GM23338 (cell line): ENCODE data around the gene LRRC38. TPM values are rescaled to one million over a fixed set of nuclear protein-coding genes. Genes with fewer than 3 reads are reported as not detected.
A peak's percentile ranks its signal among the peaks of the same experiment; 100 is the strongest.

Experiments
- ATAC-seq: fragments of 200-7000 bp; cut with Tn5 transposase; 3 replicates; pipeline ENCODE4 v1.9.1; 2020
- DNase-seq: peaks from one replicate; pipeline ENCODE4 v3.0.0-alpha.2; 2015; ENCODE audit warnings: low spot score
- H2AFZ ChIP-seq: fragments of 200-600 bp; sonication (generic); 2 replicates; pipeline ENCODE4 v1.8.0; 2016; ENCODE audit warnings: antibody characterized with exemption, mild to moderate bottlenecking, moderate library complexity
- H3F3A ChIP-seq: fragments of 200-600 bp; sonication (generic); replicated peaks from 2 replicates; pipeline ENCODE4 v1.8.0; 2017; ENCODE audit warnings: antibody characterized with exemption, mixed run types, low read depth
- H3K27ac ChIP-seq: fragments of 200-600 bp; sonication (generic); 2 replicates; pipeline ENCODE4 v1.6.1; 2016; ENCODE audit warnings: low read depth
- H3K27me3 ChIP-seq: fragments of 200-600 bp; sonication (generic); 2 replicates; pipeline ENCODE4 v1.8.0; 2016; ENCODE audit warnings: mild to moderate bottlenecking, mixed run types, moderate library complexity; ENCODE audit not compliant: insufficient read depth
- H3K36me3 ChIP-seq: fragments of 200-600 bp; sonication (generic); 2 replicates; pipeline ENCODE4 v1.8.0; 2016; ENCODE audit warnings: mild to moderate bottlenecking; ENCODE audit not compliant: insufficient read depth
- H3K4me1 ChIP-seq: fragments of 200-600 bp; sonication (generic); 2 replicates; pipeline ENCODE4 v1.8.0; 2016; ENCODE audit warnings: mild to moderate bottlenecking, moderate library complexity; ENCODE audit not compliant: insufficient read depth
- H3K4me2 ChIP-seq: fragments of 200-600 bp; sonication (generic); 2 replicates; pipeline ENCODE4 v1.7.1; 2017; ENCODE audit warnings: mixed run types
- H3K4me3 ChIP-seq: fragments of 200-600 bp; sonication (generic); 2 replicates; pipeline ENCODE4 v1.6.1; 2016; ENCODE audit warnings: mixed run types
- H3K79me2 ChIP-seq: fragments of 200-600 bp; sonication (generic); replicated peaks from 2 replicates; pipeline ENCODE4 v1.8.0; 2017; ENCODE audit warnings: mild to moderate bottlenecking; ENCODE audit not compliant: insufficient read depth
- H3K9me2 ChIP-seq: fragments of 200-600 bp; sonication (generic); 2 replicates; pipeline ENCODE4 v1.8.0; 2017; ENCODE audit not compliant: insufficient read depth
- H4K20me1 ChIP-seq: fragments of 200-600 bp; sonication (generic); replicated peaks from 2 replicates; pipeline ENCODE4 v1.8.0; 2017; ENCODE audit warnings: mild to moderate bottlenecking; ENCODE audit not compliant: insufficient read depth
- H3K27ac Mint-ChIP-seq: 2 replicates; pipeline ENCODE4 v1.8.0; 2020; ENCODE audit warnings: inconsistent platforms, mild to moderate bottlenecking, moderate library complexity, mixed read lengths
- H3K27me3 Mint-ChIP-seq: 3 replicates; pipeline ENCODE4 v1.8.0; 2022; ENCODE audit warnings: low read depth, mild to moderate bottlenecking, moderate library complexity, mixed read lengths, inconsistent platforms; ENCODE audit not compliant: insufficient read depth, poor library complexity
- H3K36me3 Mint-ChIP-seq: 3 replicates; pipeline ENCODE4 v1.8.0; 2021; ENCODE audit warnings: low read depth, mild to moderate bottlenecking, inconsistent platforms, moderate library complexity, mixed read lengths
- H3K4me1 Mint-ChIP-seq: 3 replicates; pipeline ENCODE4 v1.8.0; 2020; ENCODE audit warnings: mild to moderate bottlenecking, inconsistent platforms, mixed read lengths
- H3K4me3 Mint-ChIP-seq: 3 replicates; pipeline ENCODE4 v1.8.0; 2021; ENCODE audit warnings: moderate library complexity, mild to moderate bottlenecking, inconsistent platforms, mixed read lengths
- H3K9me3 Mint-ChIP-seq: 3 replicates; pipeline ENCODE4 v1.8.0; 2020; ENCODE audit warnings: moderate library complexity, mild to moderate bottlenecking, inconsistent platforms, mixed read lengths
- EZH2 ChIP-seq: fragments of 200-600 bp; sonication (generic); IDR thresholded peaks from one replicate; pipeline ENCODE4 v1.8.0; 2017; ENCODE audit warnings: antibody characterized with exemption, mild to moderate bottlenecking, low read depth; ENCODE audit not compliant: unreplicated experiment
- JUNB ChIP-seq: IDR thresholded peaks from one replicate; pipeline ENCODE4 v1.6.1; 2016; ENCODE audit warnings: antibody characterized with exemption; ENCODE audit not compliant: unreplicated experiment
- POLR2AphosphoS5 ChIP-seq: IDR thresholded peaks from 2 replicates; pipeline ENCODE4 v1.6.1; 2016; ENCODE audit warnings: antibody characterized with exemption, low read depth
- ZNF114 ChIP-seq: fragments of 250-450 bp; sonication (Bioruptor Pico); IDR thresholded peaks from 2 replicates; pipeline ENCODE4 v1.5.0; 2020; ENCODE audit warnings: mild to moderate bottlenecking, moderate library complexity
- polyA plus RNA-seq: library from polyadenylated mRNA; unstranded; fragments of >200 nt; fragmentation: Nextera tagmentation; extraction: Ambion mirVana; gene quantifications from 2 replicates; pipeline ENCODE4 v1.2.1, GENCODE V29; 2016
- total RNA-seq: library from RNA; depleted of rRNA; stranded (reverse); fragments of >200 nt; shearing (Covaris generic); gene quantifications from 2 replicates; pipeline ENCODE4 v1.2.3, GENCODE V29; 2014
- TF ChIP-seq, protein P1 (sequence below): fragments of 250-450 bp; sonication (Bioruptor Pico); IDR thresholded peaks from 2 replicates; pipeline ENCODE4 v1.5.0; 2020; ENCODE audit warnings: mild to moderate bottlenecking, moderate library complexity
- TF ChIP-seq, protein P2 (sequence below): IDR thresholded peaks from one replicate; pipeline ENCODE4 v1.6.1; 2018; ENCODE audit warnings: antibody characterized with exemption; ENCODE audit not compliant: unreplicated experiment

Gene LRRC38
- total and polyA plus RNA-seq, 2 experiments from 2014 or later = 0.17 TPM; not detected in 1

DNA sequence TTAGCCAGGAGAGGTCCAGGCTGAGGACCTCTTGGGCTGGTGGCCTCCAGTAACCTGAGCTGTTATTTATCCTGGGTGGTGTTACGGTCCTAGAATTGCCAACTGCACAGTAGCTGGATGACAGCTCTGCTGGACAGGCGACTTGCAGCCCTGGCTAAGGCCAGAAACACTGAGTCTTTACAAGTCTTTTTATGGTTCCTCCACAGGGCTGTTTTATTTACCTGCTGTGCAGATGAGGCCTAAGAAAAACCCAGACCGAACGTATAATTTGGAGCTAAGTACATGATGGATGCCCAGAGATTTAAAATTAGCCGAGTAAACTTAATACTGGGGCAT, 30.4 kb upstream of the LRRC38 start (continued):
- TF ChIP-seq, protein P1, sequence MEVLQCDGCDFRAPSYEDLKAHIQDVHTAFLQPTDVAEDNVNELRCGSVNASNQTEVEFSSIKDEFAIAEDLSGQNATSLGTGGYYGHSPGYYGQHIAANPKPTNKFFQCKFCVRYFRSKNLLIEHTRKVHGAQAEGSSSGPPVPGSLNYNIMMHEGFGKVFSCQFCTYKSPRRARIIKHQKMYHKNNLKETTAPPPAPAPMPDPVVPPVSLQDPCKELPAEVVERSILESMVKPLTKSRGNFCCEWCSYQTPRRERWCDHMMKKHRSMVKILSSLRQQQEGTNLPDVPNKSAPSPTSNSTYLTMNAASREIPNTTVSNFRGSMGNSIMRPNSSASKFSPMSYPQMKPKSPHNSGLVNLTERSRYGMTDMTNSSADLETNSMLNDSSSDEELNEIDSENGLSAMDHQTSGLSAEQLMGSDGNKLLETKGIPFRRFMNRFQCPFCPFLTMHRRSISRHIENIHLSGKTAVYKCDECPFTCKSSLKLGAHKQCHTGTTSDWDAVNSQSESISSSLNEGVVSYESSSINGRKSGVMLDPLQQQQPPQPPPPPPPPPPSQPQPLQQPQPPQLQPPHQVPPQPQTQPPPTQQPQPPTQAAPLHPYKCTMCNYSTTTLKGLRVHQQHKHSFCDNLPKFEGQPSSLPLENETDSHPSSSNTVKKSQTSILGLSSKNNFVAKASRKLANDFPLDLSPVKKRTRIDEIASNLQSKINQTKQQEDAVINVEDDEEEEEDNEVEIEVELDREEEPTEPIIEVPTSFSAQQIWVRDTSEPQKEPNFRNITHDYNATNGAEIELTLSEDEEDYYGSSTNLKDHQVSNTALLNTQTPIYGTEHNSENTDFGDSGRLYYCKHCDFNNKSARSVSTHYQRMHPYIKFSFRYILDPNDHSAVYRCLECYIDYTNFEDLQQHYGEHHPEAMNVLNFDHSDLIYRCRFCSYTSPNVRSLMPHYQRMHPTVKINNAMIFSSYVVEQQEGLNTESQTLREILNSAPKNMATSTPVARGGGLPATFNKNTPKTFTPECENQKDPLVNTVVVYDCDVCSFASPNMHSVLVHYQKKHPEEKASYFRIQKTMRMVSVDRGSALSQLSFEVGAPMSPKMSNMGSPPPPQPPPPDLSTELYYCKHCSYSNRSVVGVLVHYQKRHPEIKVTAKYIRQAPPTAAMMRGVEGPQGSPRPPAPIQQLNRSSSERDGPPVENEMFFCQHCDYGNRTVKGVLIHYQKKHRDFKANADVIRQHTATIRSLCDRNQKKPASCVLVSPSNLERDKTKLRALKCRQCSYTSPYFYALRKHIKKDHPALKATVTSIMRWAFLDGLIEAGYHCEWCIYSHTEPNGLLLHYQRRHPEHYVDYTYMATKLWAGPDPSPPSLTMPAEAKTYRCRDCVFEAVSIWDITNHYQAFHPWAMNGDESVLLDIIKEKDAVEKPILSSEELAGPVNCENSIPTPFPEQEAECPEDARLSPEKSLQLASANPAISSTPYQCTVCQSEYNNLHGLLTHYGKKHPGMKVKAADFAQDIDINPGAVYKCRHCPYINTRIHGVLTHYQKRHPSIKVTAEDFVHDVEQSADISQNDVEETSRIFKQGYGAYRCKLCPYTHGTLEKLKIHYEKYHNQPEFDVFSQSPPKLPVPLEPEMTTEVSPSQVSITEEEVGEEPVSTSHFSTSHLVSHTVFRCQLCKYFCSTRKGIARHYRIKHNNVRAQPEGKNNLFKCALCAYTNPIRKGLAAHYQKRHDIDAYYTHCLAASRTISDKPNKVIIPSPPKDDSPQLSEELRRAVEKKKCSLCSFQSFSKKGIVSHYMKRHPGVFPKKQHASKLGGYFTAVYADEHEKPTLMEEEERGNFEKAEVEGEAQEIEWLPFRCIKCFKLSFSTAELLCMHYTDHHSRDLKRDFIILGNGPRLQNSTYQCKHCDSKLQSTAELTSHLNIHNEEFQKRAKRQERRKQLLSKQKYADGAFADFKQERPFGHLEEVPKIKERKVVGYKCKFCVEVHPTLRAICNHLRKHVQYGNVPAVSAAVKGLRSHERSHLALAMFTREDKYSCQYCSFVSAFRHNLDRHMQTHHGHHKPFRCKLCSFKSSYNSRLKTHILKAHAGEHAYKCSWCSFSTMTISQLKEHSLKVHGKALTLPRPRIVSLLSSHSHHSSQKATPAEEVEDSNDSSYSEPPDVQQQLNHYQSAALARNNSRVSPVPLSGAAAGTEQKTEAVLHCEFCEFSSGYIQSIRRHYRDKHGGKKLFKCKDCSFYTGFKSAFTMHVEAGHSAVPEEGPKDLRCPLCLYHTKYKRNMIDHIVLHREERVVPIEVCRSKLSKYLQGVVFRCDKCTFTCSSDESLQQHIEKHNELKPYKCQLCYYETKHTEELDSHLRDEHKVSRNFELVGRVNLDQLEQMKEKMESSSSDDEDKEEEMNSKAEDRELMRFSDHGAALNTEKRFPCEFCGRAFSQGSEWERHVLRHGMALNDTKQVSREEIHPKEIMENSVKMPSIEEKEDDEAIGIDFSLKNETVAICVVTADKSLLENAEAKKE = no peak
- TF ChIP-seq, protein P2, sequence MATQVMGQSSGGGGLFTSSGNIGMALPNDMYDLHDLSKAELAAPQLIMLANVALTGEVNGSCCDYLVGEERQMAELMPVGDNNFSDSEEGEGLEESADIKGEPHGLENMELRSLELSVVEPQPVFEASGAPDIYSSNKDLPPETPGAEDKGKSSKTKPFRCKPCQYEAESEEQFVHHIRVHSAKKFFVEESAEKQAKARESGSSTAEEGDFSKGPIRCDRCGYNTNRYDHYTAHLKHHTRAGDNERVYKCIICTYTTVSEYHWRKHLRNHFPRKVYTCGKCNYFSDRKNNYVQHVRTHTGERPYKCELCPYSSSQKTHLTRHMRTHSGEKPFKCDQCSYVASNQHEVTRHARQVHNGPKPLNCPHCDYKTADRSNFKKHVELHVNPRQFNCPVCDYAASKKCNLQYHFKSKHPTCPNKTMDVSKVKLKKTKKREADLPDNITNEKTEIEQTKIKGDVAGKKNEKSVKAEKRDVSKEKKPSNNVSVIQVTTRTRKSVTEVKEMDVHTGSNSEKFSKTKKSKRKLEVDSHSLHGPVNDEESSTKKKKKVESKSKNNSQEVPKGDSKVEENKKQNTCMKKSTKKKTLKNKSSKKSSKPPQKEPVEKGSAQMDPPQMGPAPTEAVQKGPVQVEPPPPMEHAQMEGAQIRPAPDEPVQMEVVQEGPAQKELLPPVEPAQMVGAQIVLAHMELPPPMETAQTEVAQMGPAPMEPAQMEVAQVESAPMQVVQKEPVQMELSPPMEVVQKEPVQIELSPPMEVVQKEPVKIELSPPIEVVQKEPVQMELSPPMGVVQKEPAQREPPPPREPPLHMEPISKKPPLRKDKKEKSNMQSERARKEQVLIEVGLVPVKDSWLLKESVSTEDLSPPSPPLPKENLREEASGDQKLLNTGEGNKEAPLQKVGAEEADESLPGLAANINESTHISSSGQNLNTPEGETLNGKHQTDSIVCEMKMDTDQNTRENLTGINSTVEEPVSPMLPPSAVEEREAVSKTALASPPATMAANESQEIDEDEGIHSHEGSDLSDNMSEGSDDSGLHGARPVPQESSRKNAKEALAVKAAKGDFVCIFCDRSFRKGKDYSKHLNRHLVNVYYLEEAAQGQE = no peak
- TF ChIP-seq POLR2AphosphoS5 (no peak), EZH2 (no peak)

DNA sequence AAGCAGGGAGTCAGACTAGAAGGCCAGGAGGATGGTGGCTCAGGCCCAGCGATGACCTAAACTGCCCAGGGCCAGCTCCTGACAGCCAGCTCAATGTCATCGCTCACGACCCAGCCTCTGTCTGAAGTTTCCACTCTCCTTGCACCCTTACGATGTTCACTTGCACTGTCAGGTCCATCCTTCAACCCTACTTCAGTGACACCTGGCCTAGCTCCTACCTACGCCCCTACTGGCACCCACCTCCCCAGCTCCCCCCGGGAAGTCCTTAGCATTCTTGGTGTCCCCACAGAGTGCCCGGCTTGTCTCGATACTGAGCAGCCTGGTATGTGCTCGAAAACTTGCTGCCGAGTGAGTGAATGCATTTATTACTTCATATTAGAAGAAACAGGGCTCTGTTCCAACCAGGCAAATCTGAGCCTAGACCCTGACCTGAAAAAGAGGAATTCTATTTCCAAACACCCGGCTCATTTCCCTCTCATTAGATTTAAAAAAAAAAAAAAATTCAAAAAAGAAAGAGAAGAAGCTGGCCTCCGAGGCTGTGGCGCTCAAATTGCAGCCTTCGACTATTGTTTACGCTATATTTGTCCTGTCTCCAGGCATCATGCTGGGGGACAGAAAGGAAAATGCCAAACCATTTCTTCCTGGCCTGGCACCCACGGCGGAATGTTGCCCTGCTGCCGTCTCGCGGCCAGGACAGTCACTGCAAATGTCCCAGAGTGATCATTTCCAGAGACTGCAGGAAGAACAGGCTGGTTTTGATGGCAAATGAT, 29.8 kb upstream of the LRRC38 start:
- ATAC-seq (peak; percentile 40; the same call in 2 of the 3 replicates), DNase-seq (peak; percentile 10)
- no peaks in the 10 kb centered on the region for H3K36me3 Mint-ChIP-seq
- H3K27me3 Mint-ChIP-seq = peaks cover 2% of the 10 kb centered on the region
- Histone ChIP-seq H3K4me1 (no peaks in the 10 kb centered on the region), H3F3A (no peaks in the 10 kb centered on the region), H4K20me1 (no peaks in the 10 kb centered on the region), H3K4me2 (no peak overlapping the region), H3K27me3 (no peaks in the 10 kb centered on the region), H3K79me2 (no peaks in the 10 kb centered on the region), H3K27ac (no peak overlapping the region), H3K9me2 (no peaks in the 10 kb centered on the region), H3K36me3 (no peaks in the 10 kb centered on the region; the same call in 1 of the 2 replicates), H2AFZ (peak overlapping the region; percentile 47; the same call in 1 of the 2 replicates), H3K4me3 (no peak overlapping the region)
- H3K27ac Mint-ChIP-seq = no peak overlapping the region
- H3K4me1 Mint-ChIP-seq = no peaks in the 10 kb centered on the region
- no peak overlapping the region for H3K4me3 Mint-ChIP-seq
- no peaks in the 10 kb centered on the region for H3K9me3 Mint-ChIP-seq
- TF ChIP-seq JUNB (no peak), ZNF114 (CRISPR knock-in tag) (no peak)
